Endometrium (tissue), 2 donors: ENCODE data around the gene SYNE2.
"Not testable (repeated sequence)": the region's sequence is repeated elsewhere in the genome, so short reads cannot be mapped to it uniquely, and the experiment has no call there.

Experiments
- FAIRE-seq: peaks from 2 replicates; lab custom pipeline; 2012; peaks lifted over from hg19 to GRCh38; lab: Jason Lieb, UNC
- donor health status: control.
- donor health status: control.

SYNE2 gene

DNA sequence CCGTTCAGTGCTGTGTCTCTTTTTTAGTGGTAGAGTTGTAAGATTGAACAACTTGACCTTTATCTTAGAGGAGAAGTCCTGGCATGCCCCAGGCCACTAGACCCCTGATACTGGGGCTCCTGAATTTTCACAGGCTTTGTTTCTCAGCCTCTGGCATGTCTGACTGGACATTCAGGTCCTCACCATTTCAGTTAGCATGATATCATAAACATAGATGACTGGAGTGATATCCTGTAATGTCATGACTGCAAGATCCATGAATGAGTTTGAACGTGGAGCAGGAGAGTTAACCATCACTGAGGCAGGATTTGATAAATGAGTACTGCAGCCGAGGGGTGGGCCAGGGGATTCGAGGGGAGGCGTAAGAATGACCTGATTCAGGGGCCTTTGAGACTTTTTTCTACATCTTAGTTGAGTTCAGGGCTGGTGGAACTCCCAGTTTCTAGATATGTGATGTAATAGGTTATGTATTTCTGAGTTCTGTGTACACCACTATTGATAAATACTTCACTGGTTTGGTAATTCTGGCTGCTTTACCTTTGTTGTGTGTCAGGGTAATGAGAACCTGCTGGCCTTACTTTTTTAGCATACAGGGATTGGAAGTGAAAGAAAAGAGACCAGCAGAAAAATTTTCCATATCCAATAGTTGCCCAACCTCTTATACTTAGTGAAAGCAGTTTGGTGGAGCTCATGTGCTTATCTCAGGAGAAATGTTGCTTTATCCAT lies 217.0 kb downstream of the SYNE2 start:
- no peak for FAIRE-seq

DNA sequence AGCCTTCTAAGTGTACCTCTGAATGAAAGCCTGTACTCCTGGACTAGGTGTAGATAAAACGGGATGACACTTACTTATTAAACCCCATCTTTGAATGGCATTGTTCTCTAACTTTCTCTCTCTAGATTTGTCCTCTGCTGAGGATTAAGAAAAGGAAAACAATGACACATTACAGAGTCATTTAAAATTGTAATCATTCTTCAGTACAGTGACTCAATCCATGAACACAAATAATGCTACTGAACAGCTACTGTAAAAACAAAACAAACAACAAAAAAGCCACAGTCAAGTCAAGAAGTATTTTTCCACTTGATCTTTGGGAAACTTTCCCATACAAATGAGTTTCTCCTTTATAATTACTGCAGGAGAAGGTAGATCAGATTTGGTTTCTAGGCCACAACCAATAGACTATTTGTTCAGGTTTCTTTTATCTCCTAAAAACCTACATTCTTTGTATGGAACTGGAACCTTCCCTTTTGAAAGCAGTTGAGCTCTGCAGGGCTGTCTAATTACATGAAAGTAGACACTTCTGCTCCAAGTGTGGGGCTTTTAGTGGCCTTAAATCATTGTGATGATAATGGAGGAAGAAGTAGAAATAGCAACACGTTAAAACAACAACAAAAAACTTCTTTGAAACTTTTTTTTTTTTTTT lies 222.3 kb downstream of the SYNE2 start:
- FAIRE-seq: no peak

DNA sequence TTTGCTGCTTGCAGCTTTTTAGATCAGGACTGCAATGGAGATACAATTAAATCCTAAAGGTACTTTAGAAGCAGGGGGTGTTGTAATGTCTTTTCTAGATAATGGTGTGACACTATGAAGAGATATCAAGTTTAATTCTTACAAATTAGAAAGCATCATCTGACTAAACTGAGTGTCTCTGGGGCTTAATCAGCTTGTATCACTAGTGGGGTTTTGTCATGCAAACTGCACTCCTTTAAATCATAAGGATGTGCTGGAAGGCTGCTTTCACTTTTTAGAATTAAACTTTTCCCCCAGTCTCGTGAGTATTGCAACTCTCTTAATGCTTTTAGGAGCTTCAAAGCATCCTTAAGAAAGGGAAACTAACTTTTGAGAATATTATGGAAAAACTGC lies 222.8 kb downstream of the SYNE2 start:
- FAIRE-seq: no peak

DNA sequence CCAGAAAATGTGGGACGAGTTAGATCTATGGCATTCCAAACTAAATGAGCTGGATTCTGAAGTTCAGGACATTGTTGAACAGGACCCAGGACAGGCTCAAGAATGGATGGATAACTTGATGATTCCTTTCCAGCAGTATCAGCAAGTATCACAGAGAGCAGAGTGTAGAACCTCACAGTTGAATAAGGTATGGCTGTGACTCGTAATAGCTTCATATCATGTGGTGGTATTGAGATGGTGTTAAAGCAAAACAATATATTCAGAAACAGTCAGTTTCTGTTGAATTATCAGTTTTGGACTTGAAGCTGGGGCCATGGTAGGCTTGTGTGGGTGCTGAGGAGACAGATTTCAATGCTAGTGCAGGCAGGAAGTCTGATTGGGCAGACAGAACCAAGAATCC lies 227.6 kb downstream of the SYNE2 start:
- no peak for FAIRE-seq

DNA sequence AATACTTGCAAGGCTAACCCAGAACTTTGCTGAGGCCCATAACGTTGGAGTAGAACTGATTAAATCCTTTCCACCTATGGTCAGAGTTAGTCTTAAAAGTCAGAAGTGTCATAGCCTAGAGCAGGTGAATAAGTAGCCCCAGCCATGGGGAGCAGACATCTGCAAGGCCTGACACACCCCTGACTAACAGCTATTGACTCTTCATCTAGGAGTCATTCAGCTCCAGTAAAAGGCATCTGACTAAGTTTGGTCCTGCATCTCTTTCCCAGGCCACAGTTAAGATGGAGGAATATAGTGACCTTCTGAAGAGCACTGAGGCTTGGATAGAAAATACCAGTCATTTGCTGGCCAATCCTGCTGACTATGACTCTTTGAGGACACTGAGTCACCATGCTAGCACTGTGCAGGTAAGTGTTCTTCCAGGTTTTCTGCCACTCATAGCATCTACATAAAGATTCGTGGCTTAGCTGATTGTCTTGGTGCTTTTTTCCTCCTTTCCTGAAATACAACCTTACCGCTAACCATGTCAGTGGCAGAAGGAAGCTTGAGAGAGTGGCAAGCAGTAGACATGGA lies 228.5 kb downstream of the SYNE2 start:
- no peak for FAIRE-seq

DNA sequence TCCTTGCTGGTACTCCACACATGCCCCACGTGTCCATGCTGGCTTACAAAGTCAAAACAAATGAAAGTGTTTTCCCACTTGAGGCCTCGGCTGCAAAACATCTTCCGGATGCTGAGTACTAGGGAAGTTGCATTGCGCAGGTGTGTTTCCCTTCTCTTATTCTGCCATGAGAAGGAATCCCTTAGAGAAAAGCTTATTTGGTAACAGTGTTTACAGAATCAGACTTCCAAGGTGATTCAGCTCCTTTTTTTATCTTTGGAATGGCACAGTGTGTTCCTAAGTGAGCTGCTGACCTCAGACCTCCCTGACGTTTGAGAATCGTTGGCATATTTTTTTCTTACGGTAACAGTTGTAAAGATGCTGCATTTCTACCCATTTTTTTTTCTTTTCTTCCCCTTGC lies 230.0 kb downstream of the SYNE2 start:
- no peak for FAIRE-seq

DNA sequence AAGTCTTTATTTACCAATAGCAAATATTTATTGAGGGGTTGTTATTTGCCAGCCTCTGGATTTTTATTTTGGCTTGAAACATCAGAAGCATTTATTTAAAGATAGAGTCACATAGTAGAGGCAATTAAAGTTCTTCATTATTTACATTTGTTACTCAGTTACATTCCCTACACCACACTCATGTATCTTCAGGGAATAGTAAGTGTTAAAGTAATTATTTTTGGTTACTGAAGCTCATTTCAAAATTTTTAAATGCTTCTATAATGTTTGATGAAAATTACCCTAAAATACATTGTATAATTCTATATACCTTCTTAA lies 235.8 kb downstream of the SYNE2 start:
- no peak for FAIRE-seq

DNA sequence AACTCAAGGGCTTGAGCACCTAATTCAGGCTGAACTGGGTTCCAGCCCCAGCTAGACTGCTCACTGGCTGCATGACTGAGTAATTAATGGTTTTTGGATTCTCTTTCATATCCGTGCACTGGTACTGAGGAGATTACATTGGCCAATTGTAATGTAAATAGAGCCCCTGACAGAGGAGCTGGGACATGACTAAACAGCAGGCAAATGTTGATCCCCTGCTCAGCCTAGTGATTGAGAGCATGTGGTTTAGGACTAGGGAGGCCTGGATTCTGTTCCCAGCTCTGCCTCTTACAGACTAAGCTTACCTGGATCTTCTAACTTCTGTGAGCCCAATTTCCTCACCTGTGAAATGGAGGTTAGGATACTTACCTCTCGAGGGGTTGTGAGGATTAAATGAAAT lies 237.1 kb downstream of the SYNE2 start:
- no peak for FAIRE-seq

DNA sequence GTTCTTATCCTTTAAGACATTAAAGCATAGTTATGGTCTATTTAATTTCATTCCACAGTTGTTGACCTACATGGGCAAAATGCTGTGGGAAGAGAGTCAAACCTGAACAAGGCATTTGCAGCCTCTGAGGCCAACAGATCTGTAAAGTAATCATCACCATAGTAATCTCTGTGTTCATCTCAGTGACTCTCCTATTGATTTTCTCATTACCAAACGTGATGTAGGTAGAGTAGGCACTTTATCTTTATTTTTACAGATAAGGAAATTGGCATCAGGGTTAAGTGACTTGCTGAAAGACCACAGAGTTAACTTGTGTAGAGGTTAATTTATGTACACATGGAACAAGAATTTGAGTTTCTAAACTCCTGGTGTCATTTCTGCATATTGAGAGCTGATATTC lies 238.4 kb downstream of the SYNE2 start:
- FAIRE-seq: no peak

DNA sequence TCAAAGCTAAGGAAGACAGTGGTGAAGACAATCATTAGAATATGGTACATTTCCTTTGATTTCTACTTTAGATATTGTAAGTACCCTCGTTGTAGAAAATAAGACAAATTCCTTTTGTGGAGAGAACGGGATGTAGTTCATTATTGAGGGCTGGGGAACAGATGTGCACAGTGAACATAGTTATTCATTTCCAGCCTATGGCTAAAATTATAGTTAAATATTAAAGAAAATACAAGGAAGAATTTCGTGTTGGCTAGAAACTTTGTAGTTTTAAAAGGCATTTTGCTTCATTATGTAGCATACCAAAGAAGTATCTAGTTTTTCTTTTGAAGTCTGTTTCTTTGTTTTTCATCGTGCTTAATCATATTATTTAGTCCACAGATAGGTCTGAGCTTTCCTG lies 239.5 kb downstream of the SYNE2 start:
- FAIRE-seq: no peak

DNA sequence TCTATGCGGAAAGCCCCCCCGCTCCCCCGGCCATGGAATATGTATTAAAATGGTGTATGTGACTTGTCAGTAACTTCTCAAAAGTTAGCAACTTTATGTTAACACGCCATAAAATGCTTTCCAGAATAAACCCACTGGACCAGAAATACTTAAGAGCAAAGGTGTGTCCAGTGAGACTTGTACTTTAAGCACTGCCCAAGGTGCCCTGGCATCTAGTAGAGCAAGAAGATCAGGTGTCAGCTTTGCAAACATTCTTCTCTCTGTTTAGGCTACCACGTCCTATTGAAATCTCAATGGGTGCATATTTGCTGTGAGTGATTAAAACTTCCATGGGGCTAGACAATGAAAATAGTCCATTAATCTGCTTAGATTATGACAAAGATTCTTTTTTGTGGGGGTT lies 240.1 kb downstream of the SYNE2 start:
- FAIRE-seq: no peak

DNA sequence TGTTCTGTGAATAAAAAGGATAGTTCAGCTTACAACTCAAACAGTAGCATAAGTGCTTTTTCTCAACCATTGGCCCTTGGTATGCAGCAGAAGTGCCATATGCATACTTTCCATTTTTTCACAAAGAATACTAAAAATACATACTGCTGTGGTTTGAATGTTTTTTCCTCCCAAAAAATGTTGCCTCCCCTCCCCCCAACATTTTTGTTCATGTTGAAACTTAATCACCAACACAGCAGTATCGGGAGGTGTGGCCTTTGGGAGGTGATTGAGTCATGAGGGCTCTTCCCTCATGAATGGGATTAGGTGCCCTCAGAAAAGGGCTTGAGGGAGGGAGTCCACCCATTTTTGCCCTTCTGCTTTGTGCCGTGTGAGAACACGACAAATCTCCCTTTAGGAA lies 242.8 kb downstream of the SYNE2 start:
- FAIRE-seq: no peak

DNA sequence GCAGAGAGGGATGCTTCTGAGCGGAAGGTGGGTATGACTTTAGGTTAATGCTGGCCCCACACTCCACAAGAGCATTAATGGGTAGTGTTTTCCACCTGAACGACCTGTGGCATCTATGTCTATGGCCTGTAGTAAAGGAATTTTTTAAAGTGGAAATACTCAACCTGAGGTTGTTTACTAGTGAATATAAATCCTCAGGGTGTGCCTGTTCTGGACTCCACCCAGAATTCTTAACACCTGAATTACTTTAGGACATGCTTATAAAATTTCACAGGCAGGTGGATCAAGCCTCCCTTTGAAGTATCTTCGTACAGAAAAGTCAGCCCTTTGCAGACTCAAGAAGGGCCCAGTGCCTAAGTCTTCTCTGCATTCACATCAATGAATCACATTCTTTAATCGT lies 245.3 kb downstream of the SYNE2 start:
- no peak for FAIRE-seq

DNA sequence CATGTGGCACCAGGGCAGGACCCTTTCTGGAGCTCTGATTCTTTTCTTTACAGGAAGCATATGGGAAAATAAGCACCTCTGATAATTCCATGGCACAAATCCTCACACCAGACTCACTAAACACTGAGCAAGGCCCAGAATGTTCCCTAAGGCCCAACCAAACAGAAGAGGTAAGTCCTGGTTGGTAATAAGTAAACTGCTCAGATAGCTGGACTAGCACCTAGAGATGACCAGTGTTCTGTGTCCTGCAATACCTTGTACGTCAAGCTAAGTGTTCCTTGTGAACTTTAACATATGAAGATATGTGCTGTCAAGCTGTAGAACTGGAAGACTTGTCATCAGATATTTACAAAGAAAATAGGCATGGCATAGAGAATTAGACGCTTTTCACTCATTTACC lies 254.6 kb downstream of the SYNE2 start:
- no peak for FAIRE-seq

DNA sequence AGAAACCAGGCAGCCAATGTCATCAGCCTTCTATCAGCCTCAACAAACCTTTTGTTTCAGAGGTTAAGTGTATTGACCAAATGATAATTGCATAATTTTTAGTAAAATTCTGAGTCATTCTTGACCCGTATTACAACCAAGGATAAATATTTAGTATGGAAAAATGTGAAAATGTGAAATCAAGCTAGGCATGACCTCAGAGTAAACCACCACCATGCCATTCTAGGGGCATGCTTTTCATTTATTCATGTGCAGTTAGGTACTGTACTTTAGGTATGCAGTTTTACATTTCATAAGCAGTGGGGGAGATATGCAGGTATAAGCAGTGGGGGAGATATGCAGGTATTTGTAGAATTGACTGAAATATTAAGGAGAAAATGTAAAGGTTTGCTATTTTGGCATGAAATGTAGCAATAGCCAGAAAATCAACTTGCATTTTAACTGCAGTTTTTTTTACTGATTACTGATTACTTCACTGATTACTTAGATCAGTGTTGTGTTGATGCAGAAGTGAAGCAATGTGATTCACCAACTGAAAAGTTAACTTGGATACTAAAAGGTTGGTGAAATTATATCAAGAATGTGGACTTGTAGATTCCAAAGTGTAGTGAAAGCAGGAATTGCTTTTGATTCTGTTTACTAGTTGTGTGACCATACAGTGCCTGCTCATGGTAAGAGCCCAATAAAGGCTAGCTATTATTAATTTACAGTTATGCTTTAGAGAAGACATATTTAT lies 257.2 kb downstream of the SYNE2 start:
- FAIRE-seq: no peak

DNA sequence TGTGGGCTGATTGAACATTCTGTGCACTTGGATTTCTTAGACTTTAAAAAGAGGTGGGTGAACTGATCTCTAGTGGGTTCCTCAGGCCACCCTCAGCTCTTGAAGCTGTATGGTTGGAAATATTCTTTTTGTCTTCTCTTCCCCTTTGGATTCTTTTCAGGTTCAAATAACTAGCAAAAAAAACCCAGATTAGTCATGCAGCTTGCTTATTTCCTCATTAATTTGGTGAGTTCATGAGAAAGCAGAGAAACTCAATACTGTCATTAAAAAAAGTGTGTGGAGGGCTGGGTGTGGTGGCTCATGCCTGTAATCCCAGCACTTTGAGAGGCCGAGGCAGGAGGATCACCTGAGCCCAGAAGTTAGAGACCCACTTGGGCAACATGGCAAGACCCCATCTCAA lies 258.0 kb downstream of the SYNE2 start:
- FAIRE-seq: no peak

DNA sequence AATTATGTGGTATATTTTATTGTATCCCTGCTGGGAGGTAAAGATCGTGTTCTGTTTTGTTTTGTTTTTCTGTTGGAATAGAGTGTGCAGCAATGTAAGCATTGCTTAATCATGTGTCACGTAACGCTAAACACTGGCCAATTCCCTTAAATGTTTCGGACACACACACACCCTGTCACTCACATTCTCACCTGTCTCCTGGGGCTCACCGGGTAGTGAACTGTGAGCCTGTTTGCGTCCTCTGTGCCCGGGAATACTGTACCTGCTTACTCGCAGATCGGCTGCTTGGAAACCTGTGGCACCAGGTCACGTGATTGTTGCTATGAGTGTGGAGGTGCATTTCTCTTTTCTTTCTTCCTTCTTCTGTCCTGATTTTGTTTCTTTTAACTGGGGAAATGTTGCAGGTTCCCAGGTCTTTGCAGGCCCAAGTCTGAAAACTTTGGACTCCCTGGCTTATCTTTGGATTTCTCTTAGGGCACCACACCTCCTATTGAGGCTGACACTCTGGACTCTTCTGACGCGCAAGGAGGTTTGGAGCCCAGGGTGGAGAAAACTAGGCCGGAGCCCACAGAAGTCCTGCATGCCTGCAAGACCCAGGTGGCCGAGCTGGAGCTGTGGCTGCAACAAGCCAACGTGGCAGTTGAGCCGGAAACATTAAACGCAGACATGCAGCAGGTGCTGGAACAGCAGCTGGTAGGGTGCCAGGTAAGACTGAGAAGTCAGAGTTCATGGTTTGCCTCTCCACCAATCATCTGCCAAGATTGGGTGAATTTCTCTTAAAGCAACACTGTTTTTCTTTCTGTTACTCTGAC lies 260.3 kb downstream of the SYNE2 start:
- no peak for FAIRE-seq

DNA sequence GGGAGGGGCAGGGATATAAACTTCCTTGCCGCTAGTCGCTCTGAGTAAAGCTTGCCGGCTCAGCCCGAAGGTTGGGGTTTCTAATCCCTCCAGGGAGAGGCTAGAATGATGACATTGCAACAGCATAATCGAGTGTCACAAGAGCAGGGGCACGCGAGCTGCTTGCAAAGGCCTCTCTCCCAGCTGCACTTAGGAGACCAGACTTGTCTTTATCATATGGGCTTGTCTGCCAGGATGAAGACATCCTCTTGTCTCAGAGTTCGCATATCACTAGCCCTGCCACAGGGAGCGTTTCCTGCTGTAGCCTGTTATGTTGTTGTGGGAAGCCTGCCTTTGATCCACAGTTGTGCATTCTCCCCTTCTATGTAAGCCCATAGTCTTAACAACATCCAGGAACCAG lies 261.4 kb downstream of the SYNE2 start:
- FAIRE-seq: no peak

DNA sequence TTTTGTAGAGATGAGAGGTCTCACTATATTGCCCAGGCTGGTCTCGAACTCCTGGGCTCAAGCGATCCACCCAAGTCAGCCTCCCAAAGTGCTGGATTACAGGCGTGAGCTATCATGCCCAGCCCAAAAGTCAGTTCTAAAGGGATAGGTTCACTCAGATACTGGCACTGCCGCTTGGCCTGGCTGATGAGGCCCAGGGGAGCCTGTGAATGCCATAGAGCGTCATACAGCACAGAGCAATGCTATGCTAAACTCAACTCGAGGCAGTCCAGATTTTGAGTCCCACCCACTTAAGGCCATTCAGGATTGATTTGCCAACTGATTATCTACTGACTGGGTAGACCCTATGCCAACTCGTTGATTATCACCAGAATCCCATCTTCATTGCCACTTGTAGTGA lies 262.0 kb downstream of the SYNE2 start:
- FAIRE-seq: no peak

DNA sequence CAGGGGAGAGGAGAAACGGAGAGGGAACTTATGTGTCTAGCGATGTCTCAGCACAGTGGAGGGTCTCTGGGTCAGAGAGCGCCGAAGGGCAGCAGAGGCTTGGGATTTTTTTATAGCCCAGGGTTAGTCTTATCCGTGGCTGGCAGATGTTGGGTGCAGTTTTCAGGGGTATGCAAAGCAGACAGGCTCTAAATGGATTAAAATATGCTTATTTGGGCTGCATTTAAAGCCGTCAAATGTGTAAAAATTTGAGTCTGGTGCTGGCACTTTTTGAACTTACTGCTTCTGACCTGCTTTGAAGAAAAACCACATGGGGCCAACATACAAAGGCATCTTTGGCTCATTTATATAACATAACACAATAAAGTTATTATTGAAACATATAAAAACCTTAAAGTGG lies 262.6 kb downstream of the SYNE2 start:
- no peak for FAIRE-seq

DNA sequence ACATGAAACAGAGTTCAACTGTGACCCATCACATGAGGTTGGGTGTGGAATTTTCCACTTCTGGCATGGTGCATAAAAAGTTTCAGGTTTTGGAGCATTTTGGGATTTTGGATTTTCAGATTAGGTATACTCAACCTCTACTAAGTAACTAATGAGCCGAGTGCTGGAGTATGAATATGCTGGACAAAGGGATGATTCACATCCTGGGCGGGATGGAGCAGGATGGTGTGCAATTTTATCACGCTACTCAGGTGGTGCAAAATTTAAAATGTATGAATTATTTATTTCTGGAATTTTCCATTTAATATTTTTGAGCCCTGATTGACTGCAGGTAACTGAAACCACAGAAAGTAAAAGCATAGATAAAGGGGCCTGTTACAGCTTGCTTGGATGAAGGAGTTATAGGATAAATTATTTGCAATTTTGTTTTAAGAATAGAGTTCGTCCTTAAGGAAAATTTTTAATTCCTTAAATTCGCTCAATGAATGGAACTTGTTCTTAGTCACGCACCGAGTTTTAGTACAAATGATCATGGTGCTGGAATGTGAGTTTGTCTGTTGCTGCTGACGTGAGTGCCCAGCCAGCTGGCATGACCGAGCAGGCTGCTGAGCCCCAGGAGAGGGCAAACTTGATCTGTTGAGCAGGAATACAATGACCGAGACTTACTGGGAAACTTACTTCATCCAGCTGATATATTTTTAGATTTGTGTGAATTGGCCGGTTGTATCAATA lies 265.0 kb downstream of the SYNE2 start:
- no peak for FAIRE-seq

DNA sequence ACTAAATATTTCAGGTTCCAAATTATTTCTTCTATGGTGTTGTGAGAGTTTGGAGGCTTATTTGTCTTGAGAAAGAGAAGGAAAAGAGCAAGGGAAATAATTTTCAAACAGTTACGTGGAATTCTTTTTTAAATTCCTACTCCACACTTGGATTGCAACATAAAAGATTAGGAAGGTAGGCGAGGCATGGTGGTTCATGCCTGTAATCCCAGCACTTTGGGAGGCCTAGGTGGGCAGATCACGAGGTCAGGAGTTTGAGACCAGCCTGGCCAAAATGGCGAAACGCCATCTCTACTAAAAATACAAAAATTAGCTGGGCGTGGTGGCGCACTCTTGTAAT lies 265.6 kb downstream of the SYNE2 start:
- not testable (repeated sequence) for FAIRE-seq
